GM23338 (cell line): ENCODE measurements around the gene RSPH3. TPM values are rescaled to one million over a fixed set of nuclear protein-coding genes. Genes with fewer than 3 reads are reported as not detected.

ENCODE experiments used
- ATAC-seq: fragments of 200-7000 bp; cut with Tn5 transposase; 3 replicates; pipeline ENCODE4 v1.9.1; 2020
- DNase-seq: peaks from one replicate; pipeline ENCODE4 v3.0.0-alpha.2; 2015; ENCODE audit warnings: low spot score
- H2AFZ ChIP-seq: fragments of 200-600 bp; sonication (generic); 2 replicates; pipeline ENCODE4 v1.8.0; 2016; ENCODE audit warnings: antibody characterized with exemption, mild to moderate bottlenecking, moderate library complexity
- H3F3A ChIP-seq: fragments of 200-600 bp; sonication (generic); replicated peaks from 2 replicates; pipeline ENCODE4 v1.8.0; 2017; ENCODE audit warnings: antibody characterized with exemption, mixed run types, low read depth
- H3K27ac ChIP-seq: fragments of 200-600 bp; sonication (generic); 2 replicates; pipeline ENCODE4 v1.6.1; 2016; ENCODE audit warnings: low read depth
- H3K27me3 ChIP-seq: fragments of 200-600 bp; sonication (generic); 2 replicates; pipeline ENCODE4 v1.8.0; 2016; ENCODE audit warnings: mild to moderate bottlenecking, mixed run types, moderate library complexity; ENCODE audit not compliant: insufficient read depth
- H3K36me3 ChIP-seq: fragments of 200-600 bp; sonication (generic); 2 replicates; pipeline ENCODE4 v1.8.0; 2016; ENCODE audit warnings: mild to moderate bottlenecking; ENCODE audit not compliant: insufficient read depth
- H3K4me1 ChIP-seq: fragments of 200-600 bp; sonication (generic); 2 replicates; pipeline ENCODE4 v1.8.0; 2016; ENCODE audit warnings: mild to moderate bottlenecking, moderate library complexity; ENCODE audit not compliant: insufficient read depth
- H3K4me2 ChIP-seq: fragments of 200-600 bp; sonication (generic); 2 replicates; pipeline ENCODE4 v1.7.1; 2017; ENCODE audit warnings: mixed run types
- H3K4me3 ChIP-seq: fragments of 200-600 bp; sonication (generic); 2 replicates; pipeline ENCODE4 v1.6.1; 2016; ENCODE audit warnings: mixed run types
- H3K79me2 ChIP-seq: fragments of 200-600 bp; sonication (generic); replicated peaks from 2 replicates; pipeline ENCODE4 v1.8.0; 2017; ENCODE audit warnings: mild to moderate bottlenecking; ENCODE audit not compliant: insufficient read depth
- H3K9me2 ChIP-seq: fragments of 200-600 bp; sonication (generic); 2 replicates; pipeline ENCODE4 v1.8.0; 2017; ENCODE audit not compliant: insufficient read depth
- H4K20me1 ChIP-seq: fragments of 200-600 bp; sonication (generic); replicated peaks from 2 replicates; pipeline ENCODE4 v1.8.0; 2017; ENCODE audit warnings: mild to moderate bottlenecking; ENCODE audit not compliant: insufficient read depth
- H3K27ac Mint-ChIP-seq: 2 replicates; pipeline ENCODE4 v1.8.0; 2020; ENCODE audit warnings: inconsistent platforms, mild to moderate bottlenecking, moderate library complexity, mixed read lengths
- H3K27me3 Mint-ChIP-seq: 3 replicates; pipeline ENCODE4 v1.8.0; 2022; ENCODE audit warnings: low read depth, mild to moderate bottlenecking, moderate library complexity, mixed read lengths, inconsistent platforms; ENCODE audit not compliant: insufficient read depth, poor library complexity
- H3K36me3 Mint-ChIP-seq: 3 replicates; pipeline ENCODE4 v1.8.0; 2021; ENCODE audit warnings: low read depth, mild to moderate bottlenecking, inconsistent platforms, moderate library complexity, mixed read lengths
- H3K4me1 Mint-ChIP-seq: 3 replicates; pipeline ENCODE4 v1.8.0; 2020; ENCODE audit warnings: mild to moderate bottlenecking, inconsistent platforms, mixed read lengths
- H3K4me3 Mint-ChIP-seq: 3 replicates; pipeline ENCODE4 v1.8.0; 2021; ENCODE audit warnings: moderate library complexity, mild to moderate bottlenecking, inconsistent platforms, mixed read lengths
- H3K9me3 Mint-ChIP-seq: 3 replicates; pipeline ENCODE4 v1.8.0; 2020; ENCODE audit warnings: moderate library complexity, mild to moderate bottlenecking, inconsistent platforms, mixed read lengths
- CREB1 ChIP-seq: fragments of 250-450 bp; sonication (Bioruptor Pico); IDR thresholded peaks from 2 replicates; pipeline ENCODE4 v1.5.0; 2020; ENCODE audit warnings: low read depth, mild to moderate bottlenecking, moderate library complexity
- EZH2 ChIP-seq: fragments of 200-600 bp; sonication (generic); IDR thresholded peaks from one replicate; pipeline ENCODE4 v1.8.0; 2017; ENCODE audit warnings: antibody characterized with exemption, mild to moderate bottlenecking, low read depth; ENCODE audit not compliant: unreplicated experiment
- EZH2phosphoT487 ChIP-seq: fragments of 200-600 bp; sonication (generic); IDR thresholded peaks from one replicate; pipeline ENCODE4 v1.8.1; 2018; ENCODE audit warnings: antibody characterized with exemption; ENCODE audit not compliant: unreplicated experiment
- JUNB ChIP-seq: IDR thresholded peaks from one replicate; pipeline ENCODE4 v1.6.1; 2016; ENCODE audit warnings: antibody characterized with exemption; ENCODE audit not compliant: unreplicated experiment
- NANOG ChIP-seq: IDR thresholded peaks from 2 replicates; pipeline ENCODE4 v1.6.1; 2016; ENCODE audit warnings: antibody characterized with exemption, borderline replicate concordance
- POLR2AphosphoS5 ChIP-seq: IDR thresholded peaks from 2 replicates; pipeline ENCODE4 v1.6.1; 2016; ENCODE audit warnings: antibody characterized with exemption, low read depth
- ZNF114 ChIP-seq: fragments of 250-450 bp; sonication (Bioruptor Pico); IDR thresholded peaks from 2 replicates; pipeline ENCODE4 v1.5.0; 2020; ENCODE audit warnings: mild to moderate bottlenecking, moderate library complexity
- ZNF331 ChIP-seq: fragments of 250-450 bp; sonication (Bioruptor Pico); IDR thresholded peaks from 2 replicates; pipeline ENCODE4 v1.5.0; 2020; ENCODE audit warnings: low read depth, mild to moderate bottlenecking, moderate library complexity
- polyA plus RNA-seq: library from polyadenylated mRNA; unstranded; fragments of >200 nt; fragmentation: Nextera tagmentation; extraction: Ambion mirVana; gene quantifications from 2 replicates; pipeline ENCODE4 v1.2.1, GENCODE V29; 2016
- total RNA-seq: library from RNA; depleted of rRNA; stranded (reverse); fragments of >200 nt; shearing (Covaris generic); gene quantifications from 2 replicates; pipeline ENCODE4 v1.2.3, GENCODE V29; 2014
- TF ChIP-seq, protein P1 (sequence below): IDR thresholded peaks from 2 replicates; pipeline ENCODE4 v1.6.1; 2016; ENCODE audit warnings: antibody characterized with exemption
- TF ChIP-seq, protein P2 (sequence below): IDR thresholded peaks from one replicate; pipeline ENCODE4 v1.6.1; 2018; ENCODE audit warnings: antibody characterized with exemption; ENCODE audit not compliant: unreplicated experiment
- TF ChIP-seq, protein P3 (sequence below), 2 experiments: fragments of 200-600 bp in 1 of 2; sonication (generic) in 1 of 2; conservative IDR thresholded peaks; 2 replicates each; pipeline versions ENCODE4 v1.5.1 to v1.6.1; 2016 to 2017; ENCODE audit warnings: antibody characterized with exemption in 2 of 2, low read depth in 2 of 2, mild to moderate bottlenecking in 2 of 2, moderate library complexity in 1 of 2

Gene RSPH3
- total and polyA plus RNA-seq, 2 experiments from 2014 or later, result 1.7 to 3.9 TPM

DNA sequence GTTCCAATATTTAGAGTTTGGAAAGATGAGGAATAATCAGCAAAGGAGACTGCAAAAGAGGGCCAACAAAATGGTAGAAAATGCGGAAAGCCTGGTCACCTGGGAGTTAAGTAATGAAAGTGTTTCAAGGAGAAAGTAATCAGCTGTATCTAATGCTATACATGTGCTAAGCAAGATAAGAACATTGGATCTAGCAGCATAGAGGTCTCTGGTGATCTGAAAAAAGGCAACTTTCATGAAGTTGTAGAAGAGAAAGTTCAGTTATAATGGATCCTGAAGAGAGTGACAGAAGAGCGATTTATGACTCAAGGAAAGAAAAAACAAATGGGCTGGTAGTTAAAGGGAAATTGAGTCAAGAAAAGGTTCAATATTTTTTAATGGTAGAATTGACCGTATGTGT lies 4.6 kb upstream of the RSPH3 start (continued):
- no peak for TF ChIP-seq ZNF114 (CRISPR knock-in tag)
- TF ChIP-seq, protein P1, sequence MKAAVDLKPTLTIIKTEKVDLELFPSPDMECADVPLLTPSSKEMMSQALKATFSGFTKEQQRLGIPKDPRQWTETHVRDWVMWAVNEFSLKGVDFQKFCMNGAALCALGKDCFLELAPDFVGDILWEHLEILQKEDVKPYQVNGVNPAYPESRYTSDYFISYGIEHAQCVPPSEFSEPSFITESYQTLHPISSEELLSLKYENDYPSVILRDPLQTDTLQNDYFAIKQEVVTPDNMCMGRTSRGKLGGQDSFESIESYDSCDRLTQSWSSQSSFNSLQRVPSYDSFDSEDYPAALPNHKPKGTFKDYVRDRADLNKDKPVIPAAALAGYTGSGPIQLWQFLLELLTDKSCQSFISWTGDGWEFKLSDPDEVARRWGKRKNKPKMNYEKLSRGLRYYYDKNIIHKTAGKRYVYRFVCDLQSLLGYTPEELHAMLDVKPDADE, result no peak
- TF ChIP-seq CREB1 (CRISPR knock-in tag), result no peak
- TF ChIP-seq, protein P2, sequence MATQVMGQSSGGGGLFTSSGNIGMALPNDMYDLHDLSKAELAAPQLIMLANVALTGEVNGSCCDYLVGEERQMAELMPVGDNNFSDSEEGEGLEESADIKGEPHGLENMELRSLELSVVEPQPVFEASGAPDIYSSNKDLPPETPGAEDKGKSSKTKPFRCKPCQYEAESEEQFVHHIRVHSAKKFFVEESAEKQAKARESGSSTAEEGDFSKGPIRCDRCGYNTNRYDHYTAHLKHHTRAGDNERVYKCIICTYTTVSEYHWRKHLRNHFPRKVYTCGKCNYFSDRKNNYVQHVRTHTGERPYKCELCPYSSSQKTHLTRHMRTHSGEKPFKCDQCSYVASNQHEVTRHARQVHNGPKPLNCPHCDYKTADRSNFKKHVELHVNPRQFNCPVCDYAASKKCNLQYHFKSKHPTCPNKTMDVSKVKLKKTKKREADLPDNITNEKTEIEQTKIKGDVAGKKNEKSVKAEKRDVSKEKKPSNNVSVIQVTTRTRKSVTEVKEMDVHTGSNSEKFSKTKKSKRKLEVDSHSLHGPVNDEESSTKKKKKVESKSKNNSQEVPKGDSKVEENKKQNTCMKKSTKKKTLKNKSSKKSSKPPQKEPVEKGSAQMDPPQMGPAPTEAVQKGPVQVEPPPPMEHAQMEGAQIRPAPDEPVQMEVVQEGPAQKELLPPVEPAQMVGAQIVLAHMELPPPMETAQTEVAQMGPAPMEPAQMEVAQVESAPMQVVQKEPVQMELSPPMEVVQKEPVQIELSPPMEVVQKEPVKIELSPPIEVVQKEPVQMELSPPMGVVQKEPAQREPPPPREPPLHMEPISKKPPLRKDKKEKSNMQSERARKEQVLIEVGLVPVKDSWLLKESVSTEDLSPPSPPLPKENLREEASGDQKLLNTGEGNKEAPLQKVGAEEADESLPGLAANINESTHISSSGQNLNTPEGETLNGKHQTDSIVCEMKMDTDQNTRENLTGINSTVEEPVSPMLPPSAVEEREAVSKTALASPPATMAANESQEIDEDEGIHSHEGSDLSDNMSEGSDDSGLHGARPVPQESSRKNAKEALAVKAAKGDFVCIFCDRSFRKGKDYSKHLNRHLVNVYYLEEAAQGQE, result no peak
- TF ChIP-seq JUNB, result no peak
- no peak for TF ChIP-seq EZH2
- no peak for TF ChIP-seq EZH2phosphoT487
- TF ChIP-seq, protein P3, sequence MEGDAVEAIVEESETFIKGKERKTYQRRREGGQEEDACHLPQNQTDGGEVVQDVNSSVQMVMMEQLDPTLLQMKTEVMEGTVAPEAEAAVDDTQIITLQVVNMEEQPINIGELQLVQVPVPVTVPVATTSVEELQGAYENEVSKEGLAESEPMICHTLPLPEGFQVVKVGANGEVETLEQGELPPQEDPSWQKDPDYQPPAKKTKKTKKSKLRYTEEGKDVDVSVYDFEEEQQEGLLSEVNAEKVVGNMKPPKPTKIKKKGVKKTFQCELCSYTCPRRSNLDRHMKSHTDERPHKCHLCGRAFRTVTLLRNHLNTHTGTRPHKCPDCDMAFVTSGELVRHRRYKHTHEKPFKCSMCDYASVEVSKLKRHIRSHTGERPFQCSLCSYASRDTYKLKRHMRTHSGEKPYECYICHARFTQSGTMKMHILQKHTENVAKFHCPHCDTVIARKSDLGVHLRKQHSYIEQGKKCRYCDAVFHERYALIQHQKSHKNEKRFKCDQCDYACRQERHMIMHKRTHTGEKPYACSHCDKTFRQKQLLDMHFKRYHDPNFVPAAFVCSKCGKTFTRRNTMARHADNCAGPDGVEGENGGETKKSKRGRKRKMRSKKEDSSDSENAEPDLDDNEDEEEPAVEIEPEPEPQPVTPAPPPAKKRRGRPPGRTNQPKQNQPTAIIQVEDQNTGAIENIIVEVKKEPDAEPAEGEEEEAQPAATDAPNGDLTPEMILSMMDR (conservative IDR thresholded peaks at IDR 0.05; ENCODE audit: low read depth in 2 of 2), result no peak
- no peak for TF ChIP-seq POLR2AphosphoS5
- no peak for TF ChIP-seq NANOG
- no peak for TF ChIP-seq ZNF331 (CRISPR knock-in tag)

DNA sequence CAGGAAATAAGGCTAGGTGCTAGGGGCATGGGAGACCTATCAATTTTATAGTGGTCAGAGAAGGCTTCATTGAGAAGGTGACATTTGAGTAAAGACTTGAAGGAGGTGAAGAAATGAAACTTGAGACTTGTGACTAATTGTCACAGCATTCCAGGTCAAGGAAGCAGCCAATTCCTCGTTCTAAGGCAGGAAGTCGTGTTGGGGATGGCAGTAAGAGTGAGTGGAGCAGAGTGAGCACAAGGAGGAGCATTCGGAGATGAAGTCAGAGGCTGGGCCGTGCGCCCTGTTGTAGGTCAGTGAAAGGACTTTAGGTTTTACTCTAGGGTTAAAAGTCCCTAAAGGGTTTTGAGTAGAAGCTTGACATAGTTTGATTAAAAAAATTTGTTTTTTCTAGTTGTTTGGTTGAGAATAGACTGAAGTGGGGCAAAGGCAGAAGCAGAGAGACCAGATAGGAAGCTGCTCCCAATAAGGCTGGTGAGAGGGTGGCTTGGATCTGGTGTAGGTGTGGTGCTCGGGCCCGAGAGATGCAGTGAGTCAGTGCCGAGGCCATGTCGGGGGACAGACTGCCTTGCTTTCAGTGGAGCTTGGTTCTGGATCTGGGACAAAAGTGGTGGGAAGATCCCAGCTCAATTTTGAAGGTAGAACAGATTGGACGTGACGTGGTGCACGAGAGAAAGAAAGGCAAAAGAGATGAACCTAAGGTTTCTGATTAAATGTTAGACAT lies 2.6 kb upstream of the RSPH3 start:
- H3K27me3 Mint-ChIP-seq, result peaks cover 5% of the 10 kb centered on the region
- TF ChIP-seq ZNF114 (CRISPR knock-in tag), result no peak
- TF ChIP-seq, protein P3 (conservative IDR thresholded peaks at IDR 0.05; ENCODE audit: low read depth in 2 of 2), result no peak

More for the DNA sequence above, 2.6 kb upstream of the RSPH3 start:
- Mint-ChIP-seq H3K9me3 (no peaks in the 10 kb centered on the region), H3K4me3 (no peak overlapping the region), H3K4me1 (peaks cover 14% of the 10 kb centered on the region), H3K27ac (no peak overlapping the region), H3K36me3 (no peaks in the 10 kb centered on the region; the same call in 2 of the 3 replicates)
- H3K36me3 ChIP-seq, result no peaks in the 10 kb centered on the region
- H3K4me2 ChIP-seq, result no peak overlapping the region
- no peaks in the 10 kb centered on the region for H4K20me1 ChIP-seq
- H2AFZ ChIP-seq, result no peak overlapping the region
- no peaks in the 10 kb centered on the region; the same call in 1 of the 2 replicates for H3K79me2 ChIP-seq
- peaks cover 6% of the 10 kb centered on the region; the same call in 1 of the 2 replicates for H3F3A ChIP-seq
- H3K9me2 ChIP-seq, result no peaks in the 10 kb centered on the region
- peak; percentile 32 for DNase-seq
- peaks cover 14% of the 10 kb centered on the region for H3K4me1 ChIP-seq
- no peak for ATAC-seq
- H3K27me3 ChIP-seq, result no peaks in the 10 kb centered on the region
- no peak overlapping the region for H3K4me3 ChIP-seq
- no peak overlapping the region for H3K27ac ChIP-seq
